HG03196 (cell line): Measurements from ENCODE around the gene CRELD2.

ENCODE experiments used
- ATAC-seq: cut with Tn5 transposase; IDR thresholded peaks from one replicate; pipeline ENCODE4 v1.9.1; 2021; ENCODE audit not compliant: unreplicated experiment

Gene CRELD2

GRCh38 chr22:49887064-49887451, 31.4 kb upstream of the CRELD2 start:
- ATAC-seq, result no peak

DNA sequence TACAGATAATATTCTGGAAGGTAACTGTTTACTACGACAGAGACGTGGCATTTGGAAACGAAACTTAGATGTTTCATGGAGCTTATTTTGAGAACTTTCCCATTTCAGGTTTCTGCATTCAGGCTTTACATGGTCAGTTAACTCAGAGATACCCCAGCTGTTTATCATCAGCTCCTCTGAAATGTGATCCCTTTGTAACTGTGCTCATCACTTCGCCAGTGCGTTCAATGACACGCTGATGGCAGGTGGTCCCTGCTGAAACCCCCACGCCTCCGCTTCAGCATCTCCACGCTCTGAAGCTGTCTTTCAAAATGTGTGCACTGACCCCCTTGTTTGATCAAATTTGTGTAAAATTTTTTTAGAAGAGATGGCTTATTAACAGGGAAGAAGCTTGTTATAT, 30.7 kb upstream of the CRELD2 start:
- no peak for ATAC-seq

DNA sequence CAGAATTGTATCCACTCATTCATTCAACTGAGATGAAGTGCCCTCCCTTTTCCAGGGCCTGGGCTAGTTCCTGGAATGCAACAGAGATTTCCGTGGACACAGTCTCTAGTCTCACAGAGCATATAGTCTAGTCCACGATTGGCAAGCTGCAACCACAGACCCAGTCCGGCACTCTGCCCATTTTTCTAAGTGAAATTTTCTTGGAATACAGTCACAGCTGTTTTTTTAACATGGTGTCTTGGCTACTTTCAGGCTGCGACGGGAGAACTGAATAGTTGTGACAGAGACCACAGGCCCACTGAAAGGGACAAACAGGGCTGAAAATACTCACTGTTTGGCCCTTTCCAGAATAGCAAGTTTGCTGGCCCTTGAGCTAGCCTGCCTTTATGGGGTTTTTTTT, 29.4 kb upstream of the CRELD2 start:
- no peak for ATAC-seq

- no peak for ATAC-seq
Measured at GRCh38 chr22:49892226-49892899, 26.1 kb upstream of the CRELD2 start.

GRCh38 chr22:49893025-49893424, 25.4 kb upstream of the CRELD2 start:
- no peak for ATAC-seq

- no peak for ATAC-seq
Measured at GRCh38 chr22:49894322-49895054, 23.9 kb upstream of the CRELD2 start.

DNA sequence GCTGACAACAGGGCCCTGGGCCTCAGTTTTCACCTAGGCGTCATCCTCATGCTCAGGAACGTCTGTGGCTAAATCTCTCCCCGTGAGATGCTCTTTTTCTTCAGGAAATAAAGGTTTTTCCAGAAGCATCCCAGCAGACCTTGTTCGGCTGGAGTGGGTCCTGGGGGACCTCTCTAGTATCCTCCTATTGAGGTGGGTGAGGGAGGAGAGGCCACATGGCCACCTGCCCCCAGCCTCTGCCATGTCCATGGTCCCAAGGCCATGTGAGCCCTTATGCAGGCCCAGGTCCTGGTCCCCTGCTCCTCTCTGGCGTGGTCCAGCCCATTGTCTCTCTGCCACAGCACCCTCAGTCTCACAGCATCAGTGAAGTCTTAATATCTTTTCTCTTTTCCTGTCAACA, 22.2 kb upstream of the CRELD2 start:
- ATAC-seq, result no peak

DNA sequence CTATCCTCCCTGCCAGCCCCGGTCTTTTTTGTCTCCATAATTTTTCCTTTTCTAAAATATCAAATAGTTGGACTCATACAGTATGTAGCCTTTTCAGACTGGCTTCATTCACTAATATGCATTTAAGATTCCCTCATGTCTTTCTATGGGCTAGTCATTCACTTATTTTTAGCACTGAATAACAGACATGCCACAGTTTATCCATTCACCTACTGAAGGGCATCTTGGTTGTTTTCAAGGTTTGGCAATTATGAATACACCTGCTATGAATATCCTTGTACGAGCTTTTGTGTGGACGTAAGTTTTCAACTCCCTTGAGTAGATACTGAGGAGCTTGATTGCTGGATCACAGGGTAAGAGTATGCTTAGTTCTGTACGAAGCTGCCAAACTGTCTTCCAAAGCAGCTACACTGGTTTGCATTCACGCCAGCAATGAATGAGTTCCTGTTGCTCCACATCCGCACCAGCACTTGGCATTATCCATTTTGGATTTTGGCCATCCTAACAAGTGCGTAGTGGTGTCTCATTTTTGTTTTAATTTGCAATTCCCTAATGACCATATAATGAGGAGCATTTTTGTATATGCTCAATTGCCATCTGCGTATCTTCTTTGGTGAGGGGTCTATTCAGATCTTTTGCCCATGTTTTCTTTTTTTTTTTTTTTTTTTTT, 21.3 kb upstream of the CRELD2 start:
- no peak for ATAC-seq

- no peak for ATAC-seq
Measured at GRCh38 chr22:49899530-49899929, 18.9 kb upstream of the CRELD2 start.

- ATAC-seq, result no peak
Measured at GRCh38 chr22:49900441-49901230, 17.8 kb upstream of the CRELD2 start.

DNA sequence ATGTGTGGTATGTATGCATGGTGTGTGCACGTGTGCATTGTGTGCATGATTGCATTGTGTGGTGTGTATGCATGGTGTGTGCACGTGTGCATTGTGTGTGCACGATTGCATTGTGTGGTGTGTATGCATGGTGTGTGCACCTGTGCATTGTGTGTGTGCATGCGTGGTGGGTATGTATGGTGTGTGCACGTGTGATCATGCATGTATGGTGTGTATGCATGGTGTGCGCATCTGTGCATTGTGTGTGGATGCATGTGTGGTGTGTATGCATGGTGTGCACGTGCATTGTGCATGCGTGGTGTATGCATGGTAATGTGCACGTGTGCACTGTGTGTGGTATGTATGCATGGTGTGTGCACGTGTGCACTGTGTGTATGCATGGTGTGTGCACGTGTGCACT, 17.0 kb upstream of the CRELD2 start:
- ATAC-seq, result no peak

GRCh38 chr22:49903322-49904039, 15.0 kb upstream of the CRELD2 start:
- no peak for ATAC-seq

GRCh38 chr22:49904040-49904369, 14.4 kb upstream of the CRELD2 start:
- ATAC-seq, result no peak

GRCh38 chr22:49905465-49905864, 13.0 kb upstream of the CRELD2 start:
- ATAC-seq, result no peak

DNA sequence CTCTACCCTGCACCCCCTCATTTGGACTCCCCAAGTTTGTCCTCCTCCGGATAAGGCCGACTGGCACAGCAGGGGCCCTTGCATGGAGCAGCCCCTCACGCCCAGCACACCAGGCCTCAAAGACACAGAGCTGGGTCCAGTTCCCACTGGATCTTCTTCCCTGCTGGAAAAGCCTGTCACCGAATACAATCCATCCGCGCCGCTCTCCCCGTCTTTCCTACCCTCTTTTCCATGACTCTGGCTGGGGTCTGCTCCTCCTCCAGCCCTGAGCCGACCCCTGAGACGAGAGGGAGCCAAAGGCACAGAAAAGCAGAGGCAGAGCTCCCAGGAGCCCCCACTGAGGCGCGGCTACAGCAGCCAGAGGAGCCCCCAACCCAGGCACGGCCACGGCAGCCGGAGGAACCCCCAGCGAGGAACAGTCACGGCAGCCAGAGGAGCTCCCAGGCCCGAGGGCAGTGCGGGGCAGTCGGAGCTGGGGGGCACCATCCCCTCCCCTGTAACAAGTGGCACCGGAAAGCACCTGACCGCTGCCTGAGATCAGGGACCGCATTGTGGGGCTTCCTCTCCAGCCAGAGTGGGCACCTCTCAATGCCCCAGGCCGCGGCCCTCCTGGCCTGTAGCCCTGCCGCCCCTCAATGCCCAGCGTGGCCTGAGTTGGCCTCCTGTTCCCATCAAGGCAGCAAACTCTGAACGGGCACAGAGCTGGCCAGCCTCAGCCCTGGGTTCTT, 12.2 kb upstream of the CRELD2 start:
- ATAC-seq, result no peak

DNA sequence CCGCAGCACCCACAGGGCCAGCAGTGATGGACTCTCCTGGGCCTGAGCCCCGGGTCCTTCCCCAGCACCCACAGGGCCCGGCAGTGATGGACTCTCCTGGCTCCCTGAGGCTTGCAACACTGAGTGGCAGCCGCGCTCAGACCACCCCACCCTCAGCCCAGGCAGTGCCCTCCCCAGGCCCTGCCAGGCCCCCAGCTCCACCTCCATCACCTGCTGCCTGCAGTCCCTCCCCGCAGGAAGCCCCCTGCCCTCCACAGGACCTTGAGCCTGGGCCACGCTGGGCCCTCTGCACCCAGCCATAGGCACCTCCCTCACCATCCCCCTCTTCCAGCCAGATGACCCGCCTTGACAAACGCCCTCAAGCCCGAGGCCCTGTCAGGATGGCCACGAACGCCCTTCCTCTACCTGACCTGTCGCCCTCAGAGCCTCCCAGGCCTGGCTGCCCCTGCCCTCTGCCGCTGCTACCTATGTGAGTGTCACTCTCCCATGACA, 11.6 kb upstream of the CRELD2 start:
- ATAC-seq, result no peak

- ATAC-seq, result no peak
Measured at GRCh38 chr22:49907807-49908206, 10.6 kb upstream of the CRELD2 start.

GRCh38 chr22:49909476-49910205, 8.8 kb upstream of the CRELD2 start:
- no peak for ATAC-seq
